ENCODE data around the gene KIR3DL3.
"Not testable (repeated sequence)": the region's sequence is repeated elsewhere in the genome, so short reads cannot be mapped to it uniquely, and the experiment has no call there.

Gene KIR3DL3

GRCh38 chr19:54724142-54724541, at the start of gene KIR3DL3:
Gene KIR3DL3, plus strand, starts transcription at chr19:54724442. Its CDS starts 55 bp downstream, at chr19:54724497.
- no peak within 1 kb of the TSS for H3K4me3 ChIP-seq (ENCODE audit: low read depth, low read length)
- no peak for TF ChIP-seq CTCF (IDR thresholded peaks at IDR 0.05; ENCODE audit: borderline replicate concordance, insufficient read depth, low read depth, low read length)

- H3K4me3 ChIP-seq (ENCODE audit: low read depth, low read length): not testable (repeated sequence)
- peak; percentile 75 for TF ChIP-seq CTCF (IDR thresholded peaks at IDR 0.05; ENCODE audit: borderline replicate concordance, insufficient read depth, low read depth, low read length)
Measured at GRCh38 chr19:54676210-54676834, 47.9 kb upstream of the KIR3DL3 start.

GRCh38 chr19:54677217-54677616, 47.0 kb upstream of the KIR3DL3 start:
- TF ChIP-seq CTCF (IDR thresholded peaks at IDR 0.05; ENCODE audit: borderline replicate concordance, insufficient read depth, low read depth, low read length): no peak
- H3K4me3 ChIP-seq (ENCODE audit: low read depth, low read length): no peak overlapping the region

- not testable (repeated sequence) for H3K4me3 ChIP-seq (ENCODE audit: low read depth, low read length)
Measured at GRCh38 chr19:54681596-54681995, 42.6 kb upstream of the KIR3DL3 start.

- no peak for TF ChIP-seq CTCF (IDR thresholded peaks at IDR 0.05; ENCODE audit: borderline replicate concordance, insufficient read depth, low read depth, low read length)
Measured at GRCh38 chr19:54682306-54682856, 41.9 kb upstream of the KIR3DL3 start.

GRCh38 chr19:54684527-54684926, 39.7 kb upstream of the KIR3DL3 start:
- TF ChIP-seq CTCF (IDR thresholded peaks at IDR 0.05; ENCODE audit: borderline replicate concordance, insufficient read depth, low read depth, low read length): no peak
- no peak overlapping the region for H3K4me3 ChIP-seq (ENCODE audit: low read depth, low read length)

More at GRCh38 chr19:54682306-54682856, 41.9 kb upstream of the KIR3DL3 start:
- H3K4me3 ChIP-seq (ENCODE audit: low read depth, low read length): no peak overlapping the region

GRCh38 chr19:54691582-54692297, 32.5 kb upstream of the KIR3DL3 start:
- no peak for TF ChIP-seq CTCF (IDR thresholded peaks at IDR 0.05; ENCODE audit: borderline replicate concordance, insufficient read depth, low read depth, low read length)
- H3K4me3 ChIP-seq (ENCODE audit: low read depth, low read length): no peak overlapping the region

Measured in GM12875 (cell line).